ENCODE results near the gene MMP21.

MMP21 gene

DNA sequence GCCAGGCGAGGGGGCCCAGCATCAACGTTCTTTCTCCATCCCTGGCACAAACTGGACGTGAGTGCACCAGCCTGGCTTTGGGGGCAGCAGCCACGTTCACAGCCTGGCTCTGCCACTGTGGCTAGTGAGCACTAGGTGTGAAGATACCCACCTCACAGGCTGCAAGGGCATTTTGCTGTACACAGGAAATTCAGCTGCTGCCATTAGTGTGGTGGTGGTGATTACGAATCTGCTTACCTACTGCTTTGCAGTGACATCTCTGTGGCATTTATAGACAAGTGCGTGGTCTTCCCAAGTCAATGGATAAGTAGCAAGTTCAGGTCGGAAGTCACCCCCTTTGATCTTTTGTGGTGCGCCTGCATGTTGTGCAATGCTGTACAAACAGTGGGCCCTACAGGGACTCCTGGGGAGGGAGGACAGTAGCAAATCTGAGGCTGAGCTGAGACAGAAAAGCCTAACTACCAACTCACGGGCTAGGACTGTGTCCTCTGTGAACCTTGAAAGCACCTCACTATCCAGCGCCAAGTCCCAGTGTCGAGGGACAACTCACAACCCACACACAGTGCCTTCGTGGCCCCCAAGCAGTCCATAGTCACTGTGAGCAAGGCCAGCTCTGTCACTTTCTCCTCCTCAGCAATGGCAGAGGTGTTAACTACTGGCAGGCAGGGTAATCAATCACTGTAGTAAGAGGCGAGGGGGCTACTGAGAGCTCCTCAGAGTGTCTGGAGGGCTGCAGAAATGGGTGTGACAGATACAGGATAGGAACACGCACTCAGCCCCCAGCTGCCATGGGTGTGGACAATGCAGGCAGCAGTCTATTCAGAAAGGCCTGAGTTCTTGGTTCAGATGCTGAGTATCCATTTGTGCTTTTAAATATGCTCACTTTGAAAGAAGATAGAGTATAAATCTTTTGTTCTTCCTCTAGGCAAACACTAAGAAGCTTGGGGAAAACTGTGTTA lies 17.0 kb upstream of the MMP21 start:
- TF ChIP-seq SIN3A (IDR thresholded peaks at IDR 0.05; ENCODE audit: borderline replicate concordance, insufficient read depth, low read length) (no peak), POLR2AphosphoS5 (IDR thresholded peaks at IDR 0.05; ENCODE audit: low read depth, low read length) (no peak), FOXP2 (optimal IDR thresholded peaks at IDR 0.05; ENCODE audit: borderline replicate concordance, extremely low read depth, extremely low read length, insufficient read depth) (no peak), TAF1 (IDR thresholded peaks at IDR 0.05; ENCODE audit: borderline replicate concordance, insufficient read depth, low read length) (no peak)
- TF ChIP-seq, protein P1, sequence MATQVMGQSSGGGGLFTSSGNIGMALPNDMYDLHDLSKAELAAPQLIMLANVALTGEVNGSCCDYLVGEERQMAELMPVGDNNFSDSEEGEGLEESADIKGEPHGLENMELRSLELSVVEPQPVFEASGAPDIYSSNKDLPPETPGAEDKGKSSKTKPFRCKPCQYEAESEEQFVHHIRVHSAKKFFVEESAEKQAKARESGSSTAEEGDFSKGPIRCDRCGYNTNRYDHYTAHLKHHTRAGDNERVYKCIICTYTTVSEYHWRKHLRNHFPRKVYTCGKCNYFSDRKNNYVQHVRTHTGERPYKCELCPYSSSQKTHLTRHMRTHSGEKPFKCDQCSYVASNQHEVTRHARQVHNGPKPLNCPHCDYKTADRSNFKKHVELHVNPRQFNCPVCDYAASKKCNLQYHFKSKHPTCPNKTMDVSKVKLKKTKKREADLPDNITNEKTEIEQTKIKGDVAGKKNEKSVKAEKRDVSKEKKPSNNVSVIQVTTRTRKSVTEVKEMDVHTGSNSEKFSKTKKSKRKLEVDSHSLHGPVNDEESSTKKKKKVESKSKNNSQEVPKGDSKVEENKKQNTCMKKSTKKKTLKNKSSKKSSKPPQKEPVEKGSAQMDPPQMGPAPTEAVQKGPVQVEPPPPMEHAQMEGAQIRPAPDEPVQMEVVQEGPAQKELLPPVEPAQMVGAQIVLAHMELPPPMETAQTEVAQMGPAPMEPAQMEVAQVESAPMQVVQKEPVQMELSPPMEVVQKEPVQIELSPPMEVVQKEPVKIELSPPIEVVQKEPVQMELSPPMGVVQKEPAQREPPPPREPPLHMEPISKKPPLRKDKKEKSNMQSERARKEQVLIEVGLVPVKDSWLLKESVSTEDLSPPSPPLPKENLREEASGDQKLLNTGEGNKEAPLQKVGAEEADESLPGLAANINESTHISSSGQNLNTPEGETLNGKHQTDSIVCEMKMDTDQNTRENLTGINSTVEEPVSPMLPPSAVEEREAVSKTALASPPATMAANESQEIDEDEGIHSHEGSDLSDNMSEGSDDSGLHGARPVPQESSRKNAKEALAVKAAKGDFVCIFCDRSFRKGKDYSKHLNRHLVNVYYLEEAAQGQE (IDR thresholded peaks at IDR 0.05; ENCODE audit: insufficient read depth in 1 of 2, low read depth in 2 of 2, low read length in 2 of 2) = no peak

DNA sequence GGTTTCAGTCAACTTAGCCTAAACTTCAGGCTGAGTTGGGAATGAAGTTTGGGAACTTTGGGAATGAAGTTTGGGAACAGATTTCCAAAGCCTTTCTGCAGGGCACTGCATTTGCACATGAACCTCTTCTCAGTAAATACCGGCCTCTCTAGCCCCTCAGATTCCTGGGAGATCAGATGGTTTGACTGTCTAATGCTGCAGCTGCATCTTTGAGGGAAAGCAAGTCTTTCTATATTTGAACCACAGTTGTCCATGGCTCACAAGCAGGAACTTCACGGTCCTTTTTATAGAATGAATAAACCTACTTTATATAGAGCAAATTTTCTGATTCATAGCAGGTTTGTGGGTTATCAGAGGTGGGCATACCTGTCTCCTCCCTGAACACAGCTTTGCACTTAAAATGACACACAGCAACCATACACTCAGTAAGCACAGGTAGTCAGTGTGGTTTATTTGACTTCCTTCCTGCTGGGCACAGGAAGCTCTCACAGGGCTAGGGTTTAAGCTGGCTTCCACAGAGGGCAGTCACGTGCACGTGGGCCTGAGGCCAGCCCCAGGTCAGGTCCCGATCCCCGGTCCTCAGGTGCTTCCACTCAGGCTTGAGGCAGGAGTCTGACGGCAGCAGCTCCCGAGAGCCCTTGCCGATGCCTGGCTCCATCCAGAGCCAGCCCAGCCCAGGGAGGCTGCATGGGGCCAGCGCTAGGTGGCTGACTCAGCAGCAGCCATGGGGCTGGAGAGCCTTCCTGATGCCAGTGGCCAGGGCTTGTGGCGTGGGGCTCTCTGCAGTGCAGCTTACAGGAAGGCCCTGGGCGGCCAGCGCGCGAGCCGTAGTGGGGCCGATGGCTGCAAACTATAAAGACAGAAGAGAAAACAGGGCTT lies 12.8 kb upstream of the MMP21 start:
- TF ChIP-seq POLR2AphosphoS5 (IDR thresholded peaks at IDR 0.05; ENCODE audit: low read depth, low read length) (no peak), FOXP2 (optimal IDR thresholded peaks at IDR 0.05; ENCODE audit: borderline replicate concordance, extremely low read depth, extremely low read length, insufficient read depth) (no peak), TAF1 (IDR thresholded peaks at IDR 0.05; ENCODE audit: borderline replicate concordance, insufficient read depth, low read length) (no peak)
- TF ChIP-seq, protein P1 (IDR thresholded peaks at IDR 0.05; ENCODE audit: insufficient read depth in 1 of 2, low read depth in 2 of 2, low read length in 2 of 2) = no peak

DNA sequence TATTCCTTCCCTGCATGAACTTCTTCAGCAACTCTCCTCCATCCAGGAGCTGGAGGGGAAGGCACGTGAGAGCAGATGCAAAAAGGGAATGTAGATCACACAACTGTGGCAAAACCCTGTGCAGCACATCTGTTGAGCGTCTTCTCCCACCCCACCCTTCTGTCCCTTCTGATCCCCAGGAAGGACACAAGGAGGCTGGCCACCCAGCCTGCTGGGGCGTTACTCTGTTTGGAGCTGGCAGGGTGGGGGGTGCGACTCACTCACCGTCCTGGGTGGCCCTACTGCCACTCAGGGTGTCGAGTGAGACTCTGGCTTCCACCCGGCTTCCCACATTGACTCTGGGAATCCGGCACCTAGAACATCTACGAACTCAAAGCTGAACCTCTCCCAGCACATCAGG lies 10.2 kb upstream of the MMP21 start:
- TF ChIP-seq POLR2AphosphoS5 (IDR thresholded peaks at IDR 0.05; ENCODE audit: low read depth, low read length) (no peak), FOXP2 (optimal IDR thresholded peaks at IDR 0.05; ENCODE audit: borderline replicate concordance, extremely low read depth, extremely low read length, insufficient read depth) (no peak), TAF1 (IDR thresholded peaks at IDR 0.05; ENCODE audit: borderline replicate concordance, insufficient read depth, low read length) (no peak), SIN3A (IDR thresholded peaks at IDR 0.05; ENCODE audit: borderline replicate concordance, insufficient read depth, low read length) (no peak)
- TF ChIP-seq, protein P1 (IDR thresholded peaks at IDR 0.05; ENCODE audit: insufficient read depth in 1 of 2, low read depth in 2 of 2, low read length in 2 of 2) = no peak

DNA sequence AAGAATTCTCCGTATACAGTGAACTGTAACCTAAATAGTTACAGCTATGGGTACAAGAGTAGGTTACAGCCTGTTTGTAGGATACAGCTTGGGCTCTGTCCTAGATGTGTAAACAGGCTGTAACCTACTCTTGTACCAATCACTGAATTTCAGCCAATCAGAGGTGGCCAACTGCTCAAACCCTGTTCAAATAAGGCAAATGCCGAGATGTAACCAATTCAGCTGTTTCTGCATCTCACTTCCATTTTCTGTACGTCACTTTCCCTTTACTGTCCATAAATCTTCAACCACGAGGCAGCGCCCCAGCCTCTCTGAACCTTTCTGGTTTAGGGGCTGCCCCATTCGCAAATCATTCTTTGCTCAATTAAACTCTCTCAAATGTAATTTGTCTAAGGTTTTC lies 8.3 kb upstream of the MMP21 start:
- TF ChIP-seq SIN3A (IDR thresholded peaks at IDR 0.05; ENCODE audit: borderline replicate concordance, insufficient read depth, low read length) (no peak), FOXP2 (optimal IDR thresholded peaks at IDR 0.05; ENCODE audit: borderline replicate concordance, extremely low read depth, extremely low read length, insufficient read depth) (no peak)

DNA sequence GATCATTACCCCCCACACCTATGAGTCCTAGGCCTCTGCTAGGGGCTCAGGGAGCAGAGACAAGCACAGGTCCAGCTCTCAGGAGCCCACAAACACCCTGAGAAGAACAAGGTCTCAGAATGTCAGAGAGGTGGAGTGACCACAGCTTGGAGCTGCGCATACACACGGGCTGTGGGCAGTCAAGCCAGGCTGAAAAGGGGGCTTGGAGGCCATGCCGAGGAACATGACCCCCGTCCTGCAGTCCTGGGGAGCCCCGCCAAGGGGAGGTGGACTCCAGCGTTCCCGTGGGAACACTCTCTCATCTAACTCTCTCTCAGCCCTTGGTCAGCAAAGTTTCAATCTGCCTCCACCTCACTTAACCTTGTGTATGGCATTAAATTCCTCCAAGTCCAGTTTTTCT lies 7.8 kb upstream of the MMP21 start:
- no peak for TF ChIP-seq TAF1 (IDR thresholded peaks at IDR 0.05; ENCODE audit: borderline replicate concordance, insufficient read depth, low read length)
- no peak for TF ChIP-seq SIN3A (IDR thresholded peaks at IDR 0.05; ENCODE audit: borderline replicate concordance, insufficient read depth, low read length)
- TF ChIP-seq, protein P1 (IDR thresholded peaks at IDR 0.05; ENCODE audit: insufficient read depth in 1 of 2, low read depth in 2 of 2, low read length in 2 of 2) = no peak
- TF ChIP-seq FOXP2 (optimal IDR thresholded peaks at IDR 0.05; ENCODE audit: borderline replicate concordance, extremely low read depth, extremely low read length, insufficient read depth) = no peak
- TF ChIP-seq POLR2AphosphoS5 (IDR thresholded peaks at IDR 0.05; ENCODE audit: low read depth, low read length) = no peak
